Neural cell (in vitro differentiated cells): ENCODE measurements around the gene WNT3A.

ENCODE experiments used
- CTCF ChIP-seq: fragments of 450-650 bp; IDR thresholded peaks from 2 replicates; pipeline ENCODE4 v1.5.1; 2014; ENCODE audit warnings: antibody characterized with exemption, mild to moderate bottlenecking, moderate library complexity; ENCODE audit not compliant: poor library complexity, severe bottlenecking
- EP300 ChIP-seq: fragments of 450-650 bp; conservative IDR thresholded peaks from 2 replicates; pipeline ENCODE4 v1.6.1; 2014; ENCODE audit warnings: antibody characterized with exemption, mild to moderate bottlenecking, moderate library complexity; ENCODE audit not compliant: poor library complexity, severe bottlenecking
- EZH2 ChIP-seq: fragments of 200-600, 300-800 bp; shearing (Covaris generic), sonication (generic); IDR thresholded peaks from 2 replicates; pipeline ENCODE4 v1.6.1; 2014; ENCODE audit warnings: antibody characterized with exemption, low read length, borderline replicate concordance, mild to moderate bottlenecking; ENCODE audit not compliant: insufficient read depth, poor library complexity, severe bottlenecking
- MXI1 ChIP-seq: fragments of 450-650 bp; conservative IDR thresholded peaks from 2 replicates; pipeline ENCODE4 v1.6.1; 2014; ENCODE audit warnings: antibody characterized with exemption, mild to moderate bottlenecking; ENCODE audit not compliant: poor library complexity, severe bottlenecking
- POLR2AphosphoS5 ChIP-seq: IDR thresholded peaks from 2 replicates; pipeline ENCODE4 v1.6.1; 2012
- RAD21 ChIP-seq: fragments of 450-650 bp; conservative IDR thresholded peaks from 2 replicates; pipeline ENCODE4 v1.6.1; 2014; ENCODE audit warnings: antibody characterized with exemption, mild to moderate bottlenecking, moderate library complexity
- SMC3 ChIP-seq: fragments of 450-650 bp; conservative IDR thresholded peaks from 2 replicates; pipeline ENCODE4 v1.6.1; 2014; ENCODE audit warnings: antibody characterized with exemption, mild to moderate bottlenecking, moderate library complexity; ENCODE audit not compliant: poor library complexity

- no peak for TF ChIP-seq CTCF
- TF ChIP-seq EZH2 = no peak
- TF ChIP-seq EP300 = no peak
- TF ChIP-seq RAD21 = no peak
- TF ChIP-seq POLR2AphosphoS5 = no peak
- TF ChIP-seq SMC3 = no peak
- no peak for TF ChIP-seq MXI1
These were observed 26.6 kb downstream of the WNT3A start for GRCh38 chr1:228033376-228033775.
